GM10847 (cell line): ENCODE results near the gene KRTAP10-11.

Source experiments
- POLR2A ChIP-seq: IDR thresholded peaks from 2 replicates; pipeline ENCODE4 v1.6.1; 2011; ENCODE audit not compliant: insufficient read length; ENCODE audit errors: extremely low read depth

KRTAP10-11 gene

DNA sequence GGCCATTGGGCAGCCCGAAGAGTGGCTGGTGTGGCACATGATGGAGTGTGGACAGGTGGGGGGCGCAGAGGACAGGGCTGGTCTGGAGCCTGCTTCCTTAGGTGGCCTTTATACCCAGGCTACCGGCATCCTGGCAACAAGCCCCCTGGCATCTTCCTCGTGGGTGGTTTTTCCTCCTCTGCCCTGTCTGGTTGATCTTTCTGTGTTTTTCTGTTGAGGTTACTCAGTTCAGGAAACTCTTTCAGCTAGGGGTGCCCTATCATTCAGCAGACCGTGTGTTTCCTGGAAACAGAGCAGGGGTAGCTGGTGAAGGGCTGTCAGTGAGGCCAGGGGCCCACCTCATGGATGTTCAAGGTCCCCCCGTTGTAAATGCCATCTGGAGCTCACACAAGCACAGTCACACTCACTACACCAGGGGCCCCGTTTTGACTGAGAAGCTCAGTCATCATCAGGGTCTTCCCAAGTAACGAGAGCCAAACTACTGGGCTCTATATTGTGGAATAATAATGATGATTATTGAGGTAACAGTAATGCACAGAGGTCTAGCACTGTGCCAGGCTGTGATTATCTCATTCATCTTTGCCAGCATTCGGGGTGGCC lies 8.5 kb downstream of the KRTAP10-11 start, which contains the start of gene KRTAP12-4:
Gene KRTAP12-4, minus strand, starts transcription at position 84 of the 600 bp plus-strand sequence. Its CDS starts 45 bp downstream, at position 39.
- no peak for TF ChIP-seq POLR2A

DNA sequence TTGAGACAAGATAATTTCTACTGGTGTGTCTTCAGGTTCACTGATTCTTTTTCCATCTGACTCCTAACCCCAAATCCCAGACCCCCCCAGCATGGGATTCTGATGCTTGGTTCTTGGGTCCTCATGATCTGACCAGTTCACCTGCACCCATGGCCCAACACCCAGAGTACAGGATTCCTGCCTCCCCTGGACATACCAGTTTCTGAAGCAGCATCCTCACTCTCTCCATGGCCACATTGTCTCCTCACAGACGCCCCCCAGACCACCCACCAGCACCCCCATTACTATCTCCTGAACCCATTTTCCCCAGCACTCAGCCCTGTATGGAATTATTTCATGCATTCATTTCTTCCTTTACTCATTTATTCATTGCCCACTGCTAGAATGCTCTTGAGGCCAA lies 10.7 kb downstream of the KRTAP10-11 start:
- no peak for TF ChIP-seq POLR2A

DNA sequence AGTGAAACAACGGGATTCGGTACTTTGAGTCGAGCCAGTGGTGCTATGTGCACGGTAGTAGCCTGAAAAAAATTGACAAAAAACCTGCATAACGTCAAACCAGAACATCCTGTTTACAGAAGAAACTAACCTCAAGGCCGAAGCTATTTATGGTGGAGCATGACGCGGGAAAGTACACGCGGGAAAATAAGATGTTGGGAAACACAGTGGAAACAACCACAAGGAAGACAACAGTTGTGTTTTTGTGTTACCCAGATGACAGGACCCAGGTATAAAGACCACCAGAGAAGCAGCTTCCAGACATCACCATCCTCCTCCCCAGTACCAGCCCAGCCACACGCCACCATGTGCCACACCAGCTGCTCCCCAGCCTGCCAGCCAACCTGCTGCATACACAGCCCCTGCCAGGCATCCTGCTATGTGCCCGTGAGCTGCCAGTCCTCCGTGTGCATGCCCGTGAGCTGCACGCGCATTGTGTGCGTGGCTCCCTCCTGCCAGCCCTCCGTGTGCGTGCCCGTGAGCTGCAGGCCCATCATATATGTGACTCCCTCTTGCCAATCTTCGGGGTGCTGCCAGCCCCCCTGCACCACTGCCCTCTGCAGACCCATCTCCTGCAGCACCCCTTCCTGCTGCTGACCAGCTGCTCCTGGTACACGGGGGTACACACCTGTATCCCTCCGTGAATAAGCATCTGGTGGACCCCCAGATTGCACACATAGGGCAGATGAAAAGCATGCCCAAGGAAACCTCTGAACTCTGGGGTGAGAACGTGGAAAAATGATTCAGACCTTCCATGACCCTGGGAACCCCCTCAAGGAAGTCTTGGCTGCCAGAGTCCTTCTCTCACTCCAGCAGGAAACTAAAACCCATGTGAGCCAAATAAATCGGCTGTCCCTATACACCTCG lies 11.7 kb downstream of the KRTAP10-11 start, which contains the start of gene KRTAP12-3:
Gene KRTAP12-3, plus strand, starts transcription at position 298 of the 906 bp plus-strand sequence. Its CDS starts 48 bp downstream, at position 346.
- TF ChIP-seq POLR2A = no peak

DNA sequence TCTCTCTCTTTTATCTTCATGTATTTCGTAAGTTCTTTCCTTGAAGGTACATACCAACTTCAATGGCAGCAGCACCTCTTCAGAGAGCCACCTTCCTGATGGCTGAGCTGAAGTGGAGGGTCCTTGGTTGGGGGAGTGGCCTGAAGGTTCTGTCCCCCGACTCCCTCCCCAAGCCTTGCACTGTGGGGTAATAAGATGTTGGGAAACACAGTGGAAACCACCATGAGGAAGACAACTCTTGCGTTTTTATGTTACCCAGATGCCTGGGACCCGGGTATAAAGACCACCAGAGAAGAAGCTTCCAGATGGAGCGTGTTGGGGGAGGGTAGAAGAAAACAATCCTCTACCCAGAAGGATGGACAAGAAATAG lies 12.3 kb downstream of the KRTAP10-11 start:
- no peak for TF ChIP-seq POLR2A

DNA sequence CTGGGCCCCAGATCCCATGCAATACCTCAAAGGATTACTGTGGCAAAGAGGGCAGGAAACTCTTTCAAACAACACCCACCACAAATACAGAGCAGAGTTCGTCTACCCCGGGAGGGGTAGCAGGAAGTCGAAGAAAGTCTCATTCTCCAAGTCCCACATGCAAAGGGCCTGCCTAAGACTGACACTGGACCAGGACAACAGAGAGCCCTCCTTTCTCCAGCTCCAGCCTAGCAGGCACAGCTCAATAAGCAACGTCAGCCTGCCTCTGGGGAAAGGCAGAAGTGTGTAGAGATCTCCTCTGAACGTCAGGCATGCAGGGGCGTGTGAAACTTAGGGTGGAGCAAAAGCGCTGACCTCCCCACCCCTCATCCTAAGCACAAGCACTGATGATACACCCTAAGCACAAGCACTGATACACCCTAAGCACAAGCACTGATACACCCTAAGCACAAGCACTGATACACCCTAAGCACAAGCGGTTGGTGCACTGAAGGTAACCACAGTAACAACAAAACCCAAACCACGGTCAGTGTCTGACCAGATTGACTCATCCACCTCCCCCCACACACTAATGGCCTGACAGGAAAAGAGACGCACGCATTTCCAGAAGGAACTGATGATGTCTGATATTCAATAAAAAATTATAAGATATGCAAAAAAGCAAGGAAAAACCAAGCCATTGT lies 12.8 kb downstream of the KRTAP10-11 start:
- no peak for TF ChIP-seq POLR2A

DNA sequence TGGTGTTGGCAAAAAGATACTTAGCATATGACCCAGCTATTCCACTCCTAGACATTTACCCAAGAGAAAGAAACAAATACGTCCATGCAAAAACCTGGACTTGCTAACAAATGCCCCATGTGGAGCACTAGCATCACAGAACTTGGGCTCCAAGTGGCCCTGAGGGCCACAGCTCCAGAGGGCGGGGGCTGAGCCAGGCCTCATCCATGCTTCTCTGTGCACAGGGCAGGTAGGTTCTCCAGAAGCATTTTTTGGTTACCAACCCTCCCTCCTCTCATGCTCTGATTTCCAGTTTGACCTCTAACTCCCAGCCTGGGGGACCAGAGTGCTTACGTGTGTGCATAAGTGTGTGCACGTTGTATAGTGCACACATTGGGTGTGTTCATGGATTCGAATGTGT lies 18.5 kb downstream of the KRTAP10-11 start:
- TF ChIP-seq POLR2A = no peak

DNA sequence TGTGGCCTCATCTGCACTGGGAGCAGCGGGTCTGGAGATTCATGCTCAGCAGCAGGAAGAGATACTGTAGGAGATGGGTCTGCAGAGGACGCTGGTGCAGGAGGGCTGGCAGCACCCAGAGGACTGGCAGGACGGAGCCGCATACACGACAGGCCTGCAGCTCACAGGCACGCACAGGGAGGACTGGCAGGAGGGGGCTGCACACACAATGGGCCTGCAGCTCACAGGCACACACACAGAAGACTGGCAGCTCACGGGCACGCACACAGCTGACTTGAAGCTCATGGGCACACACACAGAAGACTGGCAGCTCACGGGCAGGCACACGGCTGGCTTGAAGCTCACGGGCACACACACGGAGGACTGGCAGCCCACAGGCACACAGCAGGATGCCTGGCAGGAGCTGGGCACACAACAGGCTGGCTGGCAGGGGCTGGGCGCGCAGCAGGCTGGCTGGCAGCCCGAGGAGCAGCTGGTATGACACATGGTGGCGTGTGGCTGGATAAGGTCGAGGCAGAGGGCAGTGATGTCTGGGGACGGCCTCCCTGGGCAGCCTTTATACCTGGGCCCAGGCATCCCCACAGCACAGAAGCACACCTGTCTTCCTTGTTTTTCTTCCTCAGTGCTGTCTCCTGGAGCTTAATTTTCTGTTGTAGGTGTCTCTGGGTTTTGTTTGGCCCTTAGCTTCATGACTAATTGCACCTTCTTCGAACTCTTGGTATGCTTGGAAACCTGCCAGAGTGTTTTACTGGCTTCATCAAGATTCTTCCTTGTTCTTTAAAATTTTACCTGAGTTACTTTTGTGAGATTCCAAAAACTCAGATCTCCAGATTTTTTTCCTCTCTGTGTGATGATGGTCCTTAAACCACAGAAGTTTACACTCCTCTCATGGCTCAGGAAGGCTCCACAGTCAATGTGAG lies 20.4 kb downstream of the KRTAP10-11 start, which contains the start of gene KRTAP12-2:
Gene KRTAP12-2, minus strand, starts transcription at position 527 of the 920 bp plus-strand sequence. Its CDS starts 41 bp downstream, at position 486.
- TF ChIP-seq POLR2A = no peak

DNA sequence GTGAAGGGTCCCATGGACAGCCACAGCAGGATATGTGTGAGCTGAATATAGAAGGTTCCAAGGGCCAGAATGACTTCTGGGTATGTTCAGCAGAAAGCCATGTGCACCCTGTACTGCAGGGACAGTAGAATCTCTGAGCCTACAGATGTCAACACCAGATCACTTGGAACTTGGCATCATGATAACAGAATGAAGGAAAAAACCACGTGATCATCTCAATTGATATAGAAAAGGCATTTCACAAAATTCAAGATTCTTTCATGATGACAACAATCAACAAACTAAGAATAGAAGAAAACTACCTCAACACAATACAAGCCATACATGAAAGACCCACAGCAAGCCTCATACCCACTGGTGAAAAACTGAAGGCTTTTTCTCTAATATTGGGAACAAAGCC lies 21.4 kb downstream of the KRTAP10-11 start:
- TF ChIP-seq POLR2A = no peak

DNA sequence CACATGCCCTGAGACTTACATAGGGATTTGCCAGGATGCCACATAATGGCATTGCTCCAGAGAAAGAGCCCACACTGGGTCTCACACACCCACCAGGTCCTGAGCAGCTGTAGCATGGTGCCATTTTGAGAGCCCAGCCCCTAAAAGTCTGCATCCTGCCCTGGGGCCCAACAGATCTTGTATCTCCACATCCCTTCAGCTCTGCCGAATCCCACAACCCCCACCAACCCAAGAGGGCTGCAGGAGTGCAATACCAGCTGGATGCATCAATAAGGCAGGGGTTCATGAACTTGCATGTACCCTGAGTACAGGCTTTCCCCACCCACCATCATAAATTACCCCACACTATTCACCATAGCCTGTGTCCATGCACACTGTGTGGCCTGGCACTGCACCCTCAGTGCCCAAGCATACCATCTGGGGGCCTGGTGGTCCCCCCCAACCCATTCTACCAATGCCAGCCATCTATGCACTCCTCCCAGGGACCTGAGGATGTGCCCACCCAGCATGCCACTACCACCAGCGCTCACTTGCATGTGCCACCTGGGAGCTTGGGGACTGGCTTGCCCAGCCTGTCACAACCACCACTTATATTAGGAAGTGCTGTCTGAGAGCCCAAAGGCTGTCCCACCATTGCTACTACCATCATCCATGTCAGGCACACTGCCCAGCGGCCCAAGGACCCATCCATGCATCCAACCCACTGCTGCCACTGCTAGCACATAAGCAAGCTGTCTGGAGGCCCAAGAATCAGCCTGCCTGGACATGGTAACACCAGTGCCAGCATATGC lies 24.6 kb downstream of the KRTAP10-11 start:
- no peak for TF ChIP-seq POLR2A

DNA sequence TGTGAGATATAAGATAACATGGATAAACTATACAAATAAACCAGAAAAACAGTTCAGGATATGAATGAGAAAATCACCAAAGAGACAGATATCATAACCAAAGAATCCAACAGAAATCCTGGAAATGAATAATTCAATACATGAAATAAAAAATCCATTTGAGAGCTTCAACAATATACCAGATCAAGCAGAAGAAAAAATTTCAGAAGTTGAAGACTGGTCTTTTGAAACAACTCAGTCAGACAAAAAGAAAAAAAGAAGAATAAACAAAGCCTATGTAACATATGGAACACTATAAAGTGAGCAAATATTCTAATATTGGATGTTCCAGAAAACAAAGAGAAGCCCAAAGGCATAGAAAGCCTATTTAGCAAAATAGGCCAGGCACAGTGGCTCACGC lies 25.7 kb downstream of the KRTAP10-11 start:
- no peak for TF ChIP-seq POLR2A

DNA sequence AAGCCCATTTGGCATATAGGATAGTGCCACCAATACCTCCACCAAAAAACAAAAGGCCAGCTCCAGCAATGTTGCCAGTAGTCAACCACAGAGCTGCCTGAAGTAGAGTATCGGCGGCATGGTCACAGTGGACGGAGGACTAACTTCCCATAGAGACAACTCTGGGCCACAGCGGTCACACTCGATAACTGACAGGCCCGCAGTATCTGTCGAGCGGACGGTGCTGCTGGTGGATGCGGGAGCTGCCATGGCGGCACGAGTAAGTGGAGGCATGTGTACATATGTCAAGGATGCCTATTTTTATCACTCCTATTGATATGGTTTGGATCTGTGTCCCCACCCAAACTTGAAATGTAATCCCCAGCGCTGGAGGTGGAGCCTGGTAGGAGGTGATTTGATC lies 31.7 kb downstream of the KRTAP10-11 start:
- TF ChIP-seq POLR2A = no peak

DNA sequence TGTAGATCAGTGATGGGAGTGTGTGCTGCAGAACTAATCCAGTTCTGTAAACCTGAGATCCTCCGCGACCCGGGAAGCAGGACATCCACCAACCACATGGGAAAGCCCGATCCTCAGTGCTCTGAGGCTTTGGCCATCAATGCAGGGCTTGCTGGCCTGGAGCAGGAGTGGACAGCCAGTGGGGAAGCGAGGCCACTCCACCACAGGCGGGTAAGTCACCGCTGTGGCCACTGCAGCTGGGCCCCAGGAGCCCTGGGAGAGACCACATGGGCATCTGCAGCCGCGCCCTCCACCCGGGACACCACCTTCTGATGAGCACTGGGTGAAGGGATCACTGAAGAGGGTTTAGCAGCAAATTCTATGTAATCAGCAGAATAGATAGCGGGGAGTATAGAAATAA lies 34.9 kb downstream of the KRTAP10-11 start:
- TF ChIP-seq POLR2A = no peak

DNA sequence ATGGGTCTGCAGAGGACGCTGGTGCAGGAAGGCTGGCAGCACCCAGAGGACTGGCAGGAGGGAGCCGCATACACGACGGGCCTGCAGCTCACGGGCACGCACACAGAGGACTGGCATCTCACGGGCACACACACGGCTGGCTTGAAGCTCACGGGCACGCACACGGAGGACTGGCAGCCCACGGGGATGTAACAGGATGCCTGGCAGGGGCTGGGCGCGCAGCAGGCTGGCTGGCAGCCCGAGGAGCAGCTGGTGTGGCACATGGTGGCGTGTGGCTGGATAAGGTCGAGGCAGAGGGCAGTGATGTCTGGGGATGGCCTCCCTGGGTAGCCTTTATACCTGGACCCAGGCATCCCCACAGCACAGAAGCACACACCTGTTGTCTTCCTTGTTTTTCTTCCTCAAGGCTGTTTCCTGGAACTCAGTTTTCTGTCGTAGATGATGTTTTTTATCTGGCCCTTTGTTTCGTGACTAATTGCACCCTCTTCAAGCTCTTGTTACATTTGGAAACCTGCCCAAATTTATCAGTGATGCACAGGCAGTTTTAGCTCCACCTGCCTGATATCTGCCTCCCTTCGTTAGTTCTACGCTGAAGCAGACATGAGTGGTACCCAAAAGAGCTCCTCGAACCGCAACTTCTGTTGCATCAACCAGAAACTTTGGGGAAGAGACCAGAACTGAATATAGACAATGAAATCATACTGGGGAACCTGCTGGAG lies 35.8 kb downstream of the KRTAP10-11 start, which contains the start of gene KRTAP12-1:
Gene KRTAP12-1, minus strand, starts transcription at position 303 of the 719 bp plus-strand sequence. Its CDS starts 40 bp downstream, at position 263.
- TF ChIP-seq POLR2A = no peak

DNA sequence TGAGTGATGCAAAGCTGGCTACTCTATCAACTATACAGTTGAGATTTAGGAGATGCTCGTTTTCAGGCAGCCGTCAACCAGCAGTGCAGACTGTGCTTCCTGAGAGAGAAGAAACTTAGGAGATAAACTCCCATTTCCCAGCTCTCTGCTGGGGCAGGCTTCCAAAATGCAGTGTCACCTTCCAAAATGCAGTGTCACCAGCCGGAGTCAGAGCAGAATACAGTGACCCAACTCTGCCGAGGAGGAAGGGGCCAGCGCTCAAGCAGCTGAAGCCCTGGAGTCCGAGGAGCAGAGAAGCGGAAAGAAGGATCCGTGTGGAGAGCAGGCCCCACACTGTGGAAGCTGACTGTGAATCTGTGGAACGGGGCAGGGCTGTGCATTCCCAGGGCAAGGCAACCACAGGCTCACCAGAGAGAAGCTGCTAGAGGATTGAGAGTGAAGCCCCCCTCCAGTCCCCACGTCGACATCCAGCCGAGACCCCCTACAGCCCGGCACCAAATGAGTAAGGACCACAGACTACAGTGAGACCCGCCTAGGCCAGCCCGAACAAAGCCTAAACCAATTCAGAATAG lies 36.5 kb downstream of the KRTAP10-11 start:
- TF ChIP-seq POLR2A = no peak
